IMR-90 (cell line): ENCODE measurements around the gene SERINC3. TPM values are rescaled to one million over a fixed set of nuclear protein-coding genes. Genes with fewer than 3 reads are reported as not detected.

Source experiments
- ATAC-seq: fragments of 200-7000 bp; cut with Tn5 transposase; 2 replicates; pipeline ENCODE4 v1.9.1; 2020; ENCODE audit warnings: low read depth, mild to moderate bottlenecking, moderate library complexity
- BruUV-seq: library from RNA; stranded (reverse); fragments of 400-500 nt; replicated peaks from 2 replicates; lab custom pipeline; 2021; lab: Mats Ljungman, UMichigan
- CTCF ChIA-PET: fragments of 300-600 bp; formaldehyde crosslinking; extraction: SDS; loops from one replicate; lab custom pipeline; 2021; ENCODE audit warnings: antibody characterized with exemption; lab: Yijun Ruan, JAX
- POLR2A ChIA-PET: fragments of 300-600 bp; sonication (Branson Sonifier 250); formaldehyde crosslinking; loops from one replicate; lab custom pipeline; 2022; ENCODE audit warnings: antibody characterized with exemption; ENCODE audit not compliant: unreplicated experiment; lab: Charles Lee
- DNase-seq: peaks from one replicate; pipeline ENCODE4 v3.0.0; 2013
- H2AFZ ChIP-seq: replicated peaks from 2 replicates; pipeline ENCODE3; 2013; ENCODE audit warnings: low read length, mild to moderate bottlenecking; ENCODE audit not compliant: poor library complexity
- H2AK5ac ChIP-seq: 2 replicates; pipeline ENCODE4 v1.6.1; 2013; ENCODE audit warnings: low read depth, low read length, inconsistent platforms
- H2AK9ac ChIP-seq: replicated peaks from 2 replicates; pipeline ENCODE3; 2013; ENCODE audit warnings: mild to moderate bottlenecking, low read depth, low read length, moderate library complexity; ENCODE audit not compliant: poor library complexity
- H2BK120ac ChIP-seq: 2 replicates; pipeline ENCODE4 v1.6.1; 2013; ENCODE audit warnings: low read depth, low read length, inconsistent platforms
- H2BK15ac ChIP-seq: 3 replicates; pipeline ENCODE4 v1.6.1; 2013; ENCODE audit warnings: low read depth, low read length, inconsistent platforms
- H2BK20ac ChIP-seq: 2 replicates; pipeline ENCODE4 v1.6.1; 2013; ENCODE audit warnings: low read depth, mild to moderate bottlenecking, inconsistent platforms, low read length, moderate library complexity
- H2BK5ac ChIP-seq: 2 replicates; pipeline ENCODE4 v1.6.1; 2013; ENCODE audit warnings: mild to moderate bottlenecking, low read depth, low read length, inconsistent platforms; ENCODE audit not compliant: poor library complexity, severe bottlenecking
- H3K14ac ChIP-seq: replicated peaks from 2 replicates; pipeline ENCODE4 v1.6.1; 2013; ENCODE audit warnings: low read depth, low read length, inconsistent platforms
- H3K18ac ChIP-seq: 2 replicates; pipeline ENCODE4 v1.6.1; 2013; ENCODE audit warnings: low read depth, low read length, control low read depth
- H3K23ac ChIP-seq: 2 replicates; pipeline ENCODE4 v1.6.1; 2013; ENCODE audit warnings: low read depth, low read length, inconsistent platforms
- H3K27ac ChIP-seq: 2 replicates; pipeline ENCODE4 v1.5.1; 2013; ENCODE audit warnings: mild to moderate bottlenecking, control low read depth, low read length; ENCODE audit not compliant: insufficient read depth
- H3K27me3 ChIP-seq: 2 replicates; pipeline ENCODE4 v1.6.1; 2013; ENCODE audit warnings: low read length; ENCODE audit not compliant: control insufficient read depth, insufficient read depth
- H3K36me3 ChIP-seq: 2 replicates; pipeline ENCODE4 v1.6.1; 2013; ENCODE audit warnings: low read length, mixed read lengths; ENCODE audit not compliant: control insufficient read depth, insufficient read depth
- H3K4ac ChIP-seq: 2 replicates; pipeline ENCODE4 v1.6.1; 2013; ENCODE audit warnings: low read depth, low read length, inconsistent platforms
- H3K4me1 ChIP-seq: 2 replicates; pipeline ENCODE4 v1.6.1; 2013; ENCODE audit warnings: low read length, mixed read lengths; ENCODE audit not compliant: control insufficient read depth, insufficient read depth
- H3K4me2 ChIP-seq: 2 replicates; pipeline ENCODE4 v1.6.1; 2013; ENCODE audit warnings: low read depth, mild to moderate bottlenecking, control low read depth, low read length, moderate library complexity
- H3K4me3 ChIP-seq: 2 replicates; pipeline ENCODE4 v1.5.1; 2013; ENCODE audit warnings: low read depth, mild to moderate bottlenecking, control low read depth, low read length, moderate library complexity; ENCODE audit not compliant: insufficient read depth
- H3K56ac ChIP-seq: 2 replicates; pipeline ENCODE4 v1.6.1; 2013; ENCODE audit warnings: low read length, inconsistent platforms; ENCODE audit not compliant: insufficient read depth; ENCODE audit errors: extremely low read depth
- H3K79me1 ChIP-seq, 2 experiments: 2 replicates each; pipeline ENCODE4 v1.6.1; 2013; ENCODE audit warnings: low read length in 2 of 2, inconsistent platforms in 1 of 2, low read depth in 1 of 2
- H3K9ac ChIP-seq: 2 replicates; pipeline ENCODE4 v1.6.1; 2013; ENCODE audit warnings: low read depth, low read length, control low read depth
- H3K9me1 ChIP-seq: 2 replicates; pipeline ENCODE4 v1.6.1; 2013; ENCODE audit warnings: low read length, inconsistent platforms; ENCODE audit not compliant: insufficient read depth
- H3K9me3 ChIP-seq: 2 replicates; pipeline ENCODE4 v1.6.1; 2013; ENCODE audit warnings: low read length; ENCODE audit not compliant: control insufficient read depth, insufficient read depth
- H4K20me1 ChIP-seq: 2 replicates; pipeline ENCODE4 v1.6.1; 2013; ENCODE audit warnings: low read length, inconsistent platforms; ENCODE audit not compliant: insufficient read depth
- H4K5ac ChIP-seq: 2 replicates; pipeline ENCODE4 v1.6.1; 2013; ENCODE audit warnings: mild to moderate bottlenecking, low read depth, low read length, control low read depth
- H4K8ac ChIP-seq, 2 experiments: 2 replicates each; pipeline ENCODE4 v1.6.1; 2013; ENCODE audit warnings: low read depth in 2 of 2, low read length in 2 of 2, control low read depth in 1 of 2, inconsistent platforms in 1 of 2
- H4K91ac ChIP-seq: 2 replicates; pipeline ENCODE4 v1.6.1; 2013; ENCODE audit warnings: low read depth, low read length, inconsistent platforms; ENCODE audit not compliant: insufficient read depth
- MAFK ChIP-seq: IDR thresholded peaks from 2 replicates; pipeline ENCODE4 v1.6.1; 2012; ENCODE audit warnings: low read depth, low read length, improper control_type of control experiment
- MXI1 ChIP-seq: IDR thresholded peaks from 2 replicates; pipeline ENCODE4 v1.6.1; 2012; ENCODE audit warnings: low read depth, mild to moderate bottlenecking, low read length, moderate library complexity, borderline replicate concordance
- USF2 ChIP-seq: fragments of 150-350 bp; IDR thresholded peaks from 2 replicates; pipeline ENCODE4 v1.6.1; 2017; ENCODE audit warnings: mild to moderate bottlenecking, antibody characterized with exemption, low read length, low read depth
- WGBS, 2 experiments: methylation state at CpG; one replicate each; pipeline versions ENCODE4 v1.1.5 to v1.1.7; 2013; ENCODE audit warnings: missing lambda C conversion rate in 2 of 2; ENCODE audit not compliant: insufficient read length in 1 of 2; ENCODE audit errors: extremely low coverage in 2 of 2; 5-methylcytosine and 5-hydroxymethylcytosine counted together
- dilution Hi-C: fragments of 300-500 bp; cut with HindIII; formaldehyde crosslinking; loops from one replicate; pipeline ENCODE4 v1.14.3; 2018; ENCODE audit warnings: low sequenced_read_pairs; ENCODE audit not compliant: unreplicated experiment
- in situ Hi-C: fragments of 300-500 bp; cut with MboI; formaldehyde crosslinking; loops from 3 replicates; pipeline ENCODE4 v1.14.3; 2019; ENCODE audit warnings: low sequenced_read_pairs, inconsistent platforms, mixed read lengths
- intact Hi-C: fragments of 100-400 bp; cut with micrococcal nuclease; formaldehyde crosslinking; loops from 2 replicates; pipeline ENCODE4 v1.10.0; 2022
- polyA plus RNA-seq, 3 experiments: library from polyadenylated mRNA; depleted of rRNA; stranded (reverse); fragments of >200 nt; gene quantifications; 2 replicates each; pipeline ENCODE4 v1.2.3, GENCODE V29; 2012; ENCODE audit warnings: low replicate concordance in 1 of 3
- total RNA-seq: library from RNA; depleted of rRNA; stranded (reverse); fragments of >200 nt; gene quantifications from 2 replicates; pipeline ENCODE4 v1.2.3, GENCODE V29; 2012
- TF ChIP-seq, protein P1 (sequence below): fragments of 150-350 bp; IDR thresholded peaks from 2 replicates; pipeline ENCODE4 v1.6.1; 2016; ENCODE audit warnings: low read depth, mild to moderate bottlenecking, low read length, moderate library complexity, borderline replicate concordance

The SERINC3 gene
- total and polyA plus RNA-seq, 2 of the 4 experiments (the other 2 are of a cell fraction), result 101 to 132 TPM

- POLR2A ChIA-PET, result no interaction called here
- no peak for ATAC-seq
These were observed 12.1 kb downstream of the SERINC3 start for GRCh38 chr20:44509762-44510161.

More at GRCh38 chr20:44509762-44510161, 12.1 kb downstream of the SERINC3 start:
- peaks cover 3% of the 10 kb centered on the region; the same call in 1 of the 2 replicates for H3K9me1 ChIP-seq
- no CpG with 5 or more reads among the region's 4 CpGs for WGBS, 2 experiments
- H3K79me1 ChIP-seq, result peaks cover 18 to 54% of the 10 kb centered on the region in 2 experiments
- no peak overlapping the region for H2BK15ac ChIP-seq
- dilution Hi-C loops, result no loop called here
- H3K23ac ChIP-seq, result no peak overlapping the region
- CTCF ChIA-PET, result interaction anchor here (0.7 kb wide), 1 partner anchor 223 kb away, joined by 3 read pairs; no protein-coding TSS in a partner anchor
- H3K4me1 ChIP-seq, result no peaks in the 10 kb centered on the region
- no peak overlapping the region for H4K8ac ChIP-seq
- H2BK5ac ChIP-seq, result no peak overlapping the region
- H3K36me3 ChIP-seq, result peaks cover 46% of the 10 kb centered on the region
- H2AK5ac ChIP-seq, result no peak overlapping the region
- H3K56ac ChIP-seq, result no peak overlapping the region
- DNase-seq, result no peak
- BruUV-seq, result no TSS peak
- H3K27me3 ChIP-seq, result no peaks in the 10 kb centered on the region
- H3K14ac ChIP-seq, result no peak overlapping the region
- H4K5ac ChIP-seq, result no peak overlapping the region
- intact Hi-C loops, result no loop called here
- H3K4ac ChIP-seq, result no peak overlapping the region
- H3K9me3 ChIP-seq, result no peaks in the 10 kb centered on the region
- H3K4me2 ChIP-seq, result no peak overlapping the region
- peaks cover 21% of the 10 kb centered on the region for H4K20me1 ChIP-seq
- H4K91ac ChIP-seq, result no peak overlapping the region
- no peak overlapping the region for H3K4me3 ChIP-seq
- in situ Hi-C loops, result no loop called here
- no peak overlapping the region for H2BK20ac ChIP-seq
- H3K18ac ChIP-seq, result no peak overlapping the region
- H2AFZ ChIP-seq, result no peak overlapping the region
- H3K27ac ChIP-seq, result no peak overlapping the region
- no peak for TF ChIP-seq MAFK
- TF ChIP-seq, protein P1, sequence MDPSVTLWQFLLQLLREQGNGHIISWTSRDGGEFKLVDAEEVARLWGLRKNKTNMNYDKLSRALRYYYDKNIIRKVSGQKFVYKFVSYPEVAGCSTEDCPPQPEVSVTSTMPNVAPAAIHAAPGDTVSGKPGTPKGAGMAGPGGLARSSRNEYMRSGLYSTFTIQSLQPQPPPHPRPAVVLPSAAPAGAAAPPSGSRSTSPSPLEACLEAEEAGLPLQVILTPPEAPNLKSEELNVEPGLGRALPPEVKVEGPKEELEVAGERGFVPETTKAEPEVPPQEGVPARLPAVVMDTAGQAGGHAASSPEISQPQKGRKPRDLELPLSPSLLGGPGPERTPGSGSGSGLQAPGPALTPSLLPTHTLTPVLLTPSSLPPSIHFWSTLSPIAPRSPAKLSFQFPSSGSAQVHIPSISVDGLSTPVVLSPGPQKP, result no peak
- TF ChIP-seq USF2, result no peak
- no peak for TF ChIP-seq MXI1
- no peak overlapping the region for H2BK120ac ChIP-seq
- no peak overlapping the region for H2AK9ac ChIP-seq
- H3K9ac ChIP-seq, result no peak overlapping the region
